Neural progenitor cell (in vitro differentiated cells): ENCODE data around the gene RASA2. TPM values are rescaled to one million over a fixed set of nuclear protein-coding genes. Genes with fewer than 3 reads are reported as not detected.
A peak's percentile ranks its signal among the peaks of the same experiment; 100 is the strongest.

Experiments
- DNase-seq: peaks from one replicate; pipeline ENCODE4 v3.0.0-alpha.2; 2016; ENCODE audit warnings: low spot score
- H2AFZ ChIP-seq: fragments of 200-600 bp; sonication (generic); replicated peaks from 2 replicates; pipeline ENCODE4 v1.6.1; 2016; ENCODE audit warnings: antibody characterized with exemption
- H3F3A ChIP-seq: fragments of 200-600 bp; sonication (generic); 2 replicates; pipeline ENCODE4 v1.6.1; 2016; ENCODE audit warnings: antibody characterized with exemption, low read depth
- H3K27ac ChIP-seq: fragments of 200-600 bp; sonication (generic); 2 replicates; pipeline ENCODE4 v1.5.1; 2016; ENCODE audit warnings: mild to moderate bottlenecking
- H3K27me3 ChIP-seq: fragments of 200-600 bp; sonication (generic); 2 replicates; pipeline ENCODE4 v1.6.1; 2016; ENCODE audit warnings: mild to moderate bottlenecking, moderate library complexity
- H3K36me3 ChIP-seq: fragments of 200-600 bp; sonication (generic); 2 replicates; pipeline ENCODE4 v1.5.1; 2016
- H3K4me1 ChIP-seq: fragments of 200-600 bp; sonication (generic); 2 replicates; pipeline ENCODE4 v1.6.1; 2016; ENCODE audit warnings: mixed run types
- H3K4me2 ChIP-seq: fragments of 200-600 bp; sonication (generic); 2 replicates; pipeline ENCODE4 v1.6.1; 2016
- H3K4me3 ChIP-seq: fragments of 200-600 bp; sonication (generic); 2 replicates; pipeline ENCODE4 v1.5.1; 2016
- H3K79me2 ChIP-seq: fragments of 200-600 bp; sonication (generic); 2 replicates; pipeline ENCODE4 v1.6.1; 2016; ENCODE audit warnings: low read depth
- H3K9ac ChIP-seq: fragments of 200-600 bp; sonication (generic); 2 replicates; pipeline ENCODE4 v1.6.1; 2016
- H3K9me3 ChIP-seq: fragments of 200-600 bp; sonication (generic); 2 replicates; pipeline ENCODE4 v1.5.1; 2016; ENCODE audit warnings: low read depth
- H4K20me1 ChIP-seq: fragments of 200-600 bp; sonication (generic); 2 replicates; pipeline ENCODE4 v1.6.1; 2016; ENCODE audit warnings: low read depth
- H3K27ac Mint-ChIP-seq: 3 replicates; pipeline ENCODE4 v1.8.0; 2021; ENCODE audit warnings: mixed read lengths
- H3K27me3 Mint-ChIP-seq: 2 replicates; pipeline ENCODE4 v1.8.0; 2022; ENCODE audit warnings: low read depth, mild to moderate bottlenecking, inconsistent platforms, moderate library complexity, mixed read lengths; ENCODE audit not compliant: insufficient read depth
- H3K36me3 Mint-ChIP-seq: 3 replicates; pipeline ENCODE4 v1.8.0; 2021; ENCODE audit warnings: mixed read lengths
- H3K4me1 Mint-ChIP-seq: 3 replicates; pipeline ENCODE4 v1.8.0; 2021; ENCODE audit warnings: mixed read lengths
- H3K4me3 Mint-ChIP-seq: 3 replicates; pipeline ENCODE4 v1.8.0; 2021; ENCODE audit warnings: mild to moderate bottlenecking, moderate library complexity, mixed read lengths
- H3K9me3 Mint-ChIP-seq: 3 replicates; pipeline ENCODE4 v1.8.0; 2020; ENCODE audit warnings: mixed read lengths
- CTCF ChIP-seq: fragments of 200-600 bp; sonication (generic); IDR thresholded peaks from 2 replicates; pipeline ENCODE4 v1.5.1; 2017; ENCODE audit warnings: antibody characterized with exemption, mild to moderate bottlenecking
- EZH2 ChIP-seq: fragments of 200-600 bp; sonication (generic); IDR thresholded peaks from 2 replicates; pipeline ENCODE4 v1.6.1; 2017; ENCODE audit warnings: antibody characterized with exemption, mild to moderate bottlenecking, moderate library complexity
- EZH2phosphoT487 ChIP-seq: fragments of 200-600 bp; sonication (generic); IDR thresholded peaks from 2 replicates; pipeline ENCODE4 v1.6.1; 2017; ENCODE audit warnings: antibody characterized with exemption
- total RNA-seq: library from RNA; depleted of rRNA; stranded (reverse); fragments of >200 nt; gene quantifications from 2 replicates; pipeline ENCODE4 v1.2.3, GENCODE V29; 2015; ENCODE audit warnings: low replicate concordance

The RASA2 gene
- total RNA-seq, 1 donor from 2014 or later: 48.4 TPM

DNA sequence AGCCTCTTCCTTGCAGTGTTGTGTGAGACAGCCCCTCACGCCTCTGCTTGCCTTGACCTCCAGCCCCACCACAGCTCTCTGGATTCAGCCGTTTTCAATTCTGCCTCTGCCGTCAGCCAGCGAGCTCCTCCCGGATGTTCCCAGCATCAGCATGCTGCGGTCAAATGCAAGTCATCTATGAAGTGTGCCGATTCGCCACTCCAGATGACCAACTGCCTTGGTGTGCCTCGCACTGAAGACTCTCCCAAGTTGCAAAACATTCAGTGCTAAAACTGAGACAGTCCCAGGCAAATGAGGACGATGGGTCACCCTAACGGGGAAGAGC is 30.6 kb upstream of the RASA2 start:
- no peak overlapping the region for H3K9ac ChIP-seq
- H3K36me3 Mint-ChIP-seq: no peaks in the 10 kb centered on the region
- no peaks in the 10 kb centered on the region for H3K27me3 ChIP-seq
- H3K4me1 ChIP-seq: no peaks in the 10 kb centered on the region
- no peak overlapping the region for H3K4me3 ChIP-seq
- H4K20me1 ChIP-seq: no peaks in the 10 kb centered on the region
- no peaks in the 10 kb centered on the region for H3K4me1 Mint-ChIP-seq
- H3K36me3 ChIP-seq: no peaks in the 10 kb centered on the region
- H3K27ac Mint-ChIP-seq: no peak overlapping the region
- no peak overlapping the region for H3K4me2 ChIP-seq
- H3K4me3 Mint-ChIP-seq: no peak overlapping the region
- peaks cover 2% of the 10 kb centered on the region for H3K27me3 Mint-ChIP-seq
- H3K27ac ChIP-seq: no peak overlapping the region
- no peaks in the 10 kb centered on the region for H3K79me2 ChIP-seq
- no peak for TF ChIP-seq EZH2phosphoT487
- TF ChIP-seq EZH2: no peak
- DNase-seq: no peak
- no peaks in the 10 kb centered on the region for H3K9me3 Mint-ChIP-seq
- H2AFZ ChIP-seq: no peak overlapping the region
- no peaks in the 10 kb centered on the region for H3K9me3 ChIP-seq
- H3F3A ChIP-seq: no peaks in the 10 kb centered on the region

DNA sequence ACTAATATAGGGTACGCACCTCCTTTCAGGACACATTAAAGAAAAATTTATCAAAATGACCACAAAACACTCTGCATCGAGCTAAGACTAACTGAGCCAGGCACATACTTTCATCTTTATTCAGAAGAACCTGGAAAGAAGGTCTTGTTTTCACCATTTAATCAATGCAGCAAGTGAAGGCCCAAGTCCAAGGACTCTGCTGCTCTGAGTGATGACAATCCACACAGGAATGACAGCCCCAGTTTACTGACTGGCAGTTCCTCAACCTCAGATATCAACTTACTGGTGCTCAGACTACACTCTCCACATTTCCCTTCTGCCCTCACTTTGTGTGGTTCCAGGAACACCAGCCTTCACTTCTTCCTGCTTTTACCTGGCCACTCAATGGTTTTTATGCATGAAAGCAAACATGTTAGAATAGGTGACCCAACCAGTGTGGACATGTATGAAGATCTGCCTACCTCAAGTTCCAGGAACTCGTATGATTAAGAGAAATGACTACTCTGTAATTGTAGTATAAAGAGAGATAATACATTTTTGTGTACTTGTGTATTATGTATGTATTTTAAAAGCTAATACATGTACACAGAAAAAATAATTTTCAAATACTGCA is 29.1 kb upstream of the RASA2 start:
- no peaks in the 10 kb centered on the region for H4K20me1 ChIP-seq
- no peaks in the 10 kb centered on the region for H3K27me3 ChIP-seq
- no peaks in the 10 kb centered on the region for H3K36me3 ChIP-seq
- H3K27ac ChIP-seq: no peak overlapping the region
- no peak overlapping the region for H2AFZ ChIP-seq
- no peaks in the 10 kb centered on the region for H3K79me2 ChIP-seq
- Mint-ChIP-seq H3K27me3 (peaks cover 2% of the 10 kb centered on the region), H3K27ac (no peak overlapping the region), H3K4me1 (no peaks in the 10 kb centered on the region), H3K36me3 (no peaks in the 10 kb centered on the region), H3K4me3 (no peak overlapping the region), H3K9me3 (no peaks in the 10 kb centered on the region)
- H3F3A ChIP-seq: no peaks in the 10 kb centered on the region
- H3K4me2 ChIP-seq: no peak overlapping the region
- H3K9me3 ChIP-seq: no peaks in the 10 kb centered on the region
- no peaks in the 10 kb centered on the region for H3K4me1 ChIP-seq
- no peak overlapping the region for H3K4me3 ChIP-seq
- TF ChIP-seq EZH2 (no peak), CTCF (no peak), EZH2phosphoT487 (no peak)
- DNase-seq: no peak
- H3K9ac ChIP-seq: no peak overlapping the region

DNA sequence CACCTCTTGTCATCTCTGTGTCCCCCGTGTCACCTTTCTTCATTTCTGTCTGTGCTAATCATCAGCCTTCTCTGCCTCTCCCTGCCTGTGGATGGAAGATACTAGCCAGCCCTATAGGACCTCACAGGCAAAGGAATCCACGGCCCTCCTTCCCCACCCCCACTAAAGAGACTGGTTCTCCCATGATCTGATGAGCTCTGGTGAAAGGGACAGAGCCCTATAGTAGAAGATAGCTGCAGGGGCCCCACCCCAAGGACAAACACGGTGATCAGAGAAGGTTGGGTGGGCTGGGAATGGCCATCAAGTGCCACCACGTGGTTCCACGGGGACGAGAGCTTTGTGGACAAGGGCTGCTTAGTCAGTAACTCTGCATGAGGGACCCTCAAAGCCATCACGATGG is 27.8 kb upstream of the RASA2 start:
- Histone ChIP-seq H2AFZ (no peak overlapping the region), H3K27me3 (no peaks in the 10 kb centered on the region), H3K9ac (no peak overlapping the region), H3F3A (no peaks in the 10 kb centered on the region), H4K20me1 (no peaks in the 10 kb centered on the region), H3K79me2 (no peaks in the 10 kb centered on the region), H3K4me1 (no peaks in the 10 kb centered on the region), H3K36me3 (no peaks in the 10 kb centered on the region), H3K4me2 (no peak overlapping the region), H3K27ac (no peak overlapping the region), H3K4me3 (no peak overlapping the region), H3K9me3 (no peaks in the 10 kb centered on the region)
- no peak overlapping the region for H3K4me3 Mint-ChIP-seq
- peaks cover 2% of the 10 kb centered on the region for H3K27me3 Mint-ChIP-seq
- no peaks in the 10 kb centered on the region for H3K9me3 Mint-ChIP-seq
- H3K27ac Mint-ChIP-seq: no peak overlapping the region
- DNase-seq: no peak
- no peaks in the 10 kb centered on the region for H3K4me1 Mint-ChIP-seq
- no peaks in the 10 kb centered on the region for H3K36me3 Mint-ChIP-seq
- no peak for TF ChIP-seq CTCF
- TF ChIP-seq EZH2phosphoT487: no peak
- no peak for TF ChIP-seq EZH2

- Histone ChIP-seq H3K9me3 (no peaks in the 10 kb centered on the region), H3K27ac (no peak overlapping the region), H3K79me2 (no peaks in the 10 kb centered on the region), H3F3A (no peaks in the 10 kb centered on the region), H3K4me2 (no peak overlapping the region), H3K4me1 (no peaks in the 10 kb centered on the region), H2AFZ (peak overlapping the region; percentile 60), H4K20me1 (no peaks in the 10 kb centered on the region), H3K9ac (no peak overlapping the region), H3K4me3 (no peak overlapping the region), H3K36me3 (no peaks in the 10 kb centered on the region), H3K27me3 (no peaks in the 10 kb centered on the region)
- H3K27ac Mint-ChIP-seq: no peak overlapping the region
- peaks cover 2% of the 10 kb centered on the region for H3K9me3 Mint-ChIP-seq
- no peaks in the 10 kb centered on the region for H3K4me1 Mint-ChIP-seq
- DNase-seq: peak; percentile 92
- H3K36me3 Mint-ChIP-seq: no peaks in the 10 kb centered on the region
- no peak overlapping the region for H3K4me3 Mint-ChIP-seq
- H3K27me3 Mint-ChIP-seq: peaks cover 2% of the 10 kb centered on the region
- TF ChIP-seq EZH2phosphoT487: no peak
- peak; percentile 83 for TF ChIP-seq CTCF
Observed at GRCh38 chr3:141460097-141460704, 26.6 kb upstream of the RASA2 start.
